HCT116 (cell line): ENCODE results near the gene SEPTIN5. TPM values are rescaled to one million over a fixed set of nuclear protein-coding genes. Genes with fewer than 3 reads are reported as not detected.

Source experiments
- ATAC-seq: fragments of 200-7000 bp; cut with Tn5 transposase; 2 replicates; pipeline ENCODE4 v1.9.1; 2020; ENCODE audit warnings: mild to moderate bottlenecking, moderate library complexity
- BruUV-seq: library from RNA; stranded (reverse); fragments of 400-500 nt; replicated peaks from 2 replicates; lab custom pipeline; 2021; lab: Mats Ljungman, UMichigan
- CTCF ChIA-PET: fragments of 300-600 bp; sonication (Branson Sonifier 250); formaldehyde crosslinking; loops from one replicate; lab custom pipeline; 2021; ENCODE audit warnings: antibody characterized with exemption; lab: Charles Lee
- POLR2A ChIA-PET: fragments of 300-600, 350-600 bp; sonication (Branson Sonifier 250); formaldehyde crosslinking; loops from one replicate; lab custom pipeline; 2021; ENCODE audit warnings: antibody characterized with exemption; lab: Charles Lee
- RAD21 ChIA-PET, 2 experiments: fragments of 300-600 bp; sonication (Branson Sonifier 250); formaldehyde crosslinking; loops; one replicate each; lab custom pipeline; 2023; ENCODE audit warnings: low total read pairs in 2 of 2; ENCODE audit not compliant: uncharacterized antibody in 2 of 2, unreplicated experiment in 2 of 2, low non-redundant PET in 1 of 2; lab: Charles Lee
- DNase-seq: peaks from one replicate; pipeline ENCODE4 v3.0.0-alpha.2; 2010; ENCODE audit warnings: low read depth, low spot score
- H2AFZ ChIP-seq: fragments of 200-600 bp; shearing (Covaris generic), sonication (generic); 2 replicates; pipeline ENCODE4 v1.6.1; 2017; ENCODE audit warnings: low read depth, mixed run types, mixed read lengths, antibody characterized with exemption, low read length; ENCODE audit not compliant: poor library complexity, severe bottlenecking
- H3K27ac ChIP-seq: 2 replicates; pipeline ENCODE4 v1.5.1; 2012; ENCODE audit warnings: low read depth, low read length
- H3K27me3 ChIP-seq: fragments of 200-600 bp; sonication (generic); 2 replicates; pipeline ENCODE4 v1.6.1; 2016; ENCODE audit warnings: mixed run types, low read length, mixed read lengths; ENCODE audit not compliant: insufficient read depth
- H3K36me3 ChIP-seq, 2 experiments: fragments of 200-500 bp in 1 of 2; fragments of 200-600 bp in 1 of 2; sonication (Bioruptor generic) in 1 of 2; sonication (generic) in 1 of 2; 2 replicates each; pipeline versions ENCODE4 v1.5.1 to v1.6.1; 2014 to 2016; ENCODE audit warnings: low read length in 2 of 2, inconsistent platforms in 1 of 2, mixed read lengths in 1 of 2, mixed run types in 1 of 2; ENCODE audit not compliant: insufficient read depth in 2 of 2, control insufficient read depth in 1 of 2
- H3K4me1 ChIP-seq, 2 experiments: fragments of 200-600 bp in 1 of 2; sonication (generic) in 1 of 2; 2 replicates each; pipeline versions ENCODE4 v1.5.1 to v1.6.1; 2012 to 2017; ENCODE audit warnings: low read length in 2 of 2, inconsistent platforms in 1 of 2, mild to moderate bottlenecking in 1 of 2, mixed read lengths in 1 of 2, mixed run types in 1 of 2, moderate library complexity in 1 of 2; ENCODE audit not compliant: insufficient read depth in 2 of 2, control insufficient read depth in 1 of 2
- H3K4me2 ChIP-seq: fragments of 200-600 bp; sonication (generic); 2 replicates; pipeline ENCODE4 v1.6.1; 2017; ENCODE audit warnings: mixed run types, low read length, mixed read lengths
- H3K4me3 ChIP-seq, 2 experiments: fragments of 200-600 bp in 1 of 2; sonication (generic) in 1 of 2; replicated peaks in 1 of 2; 2 replicates each; pipeline ENCODE4 v1.5.1; 2011 to 2016; ENCODE audit warnings: low read length in 2 of 2, control low read depth in 1 of 2, low read depth in 1 of 2, mild to moderate bottlenecking in 1 of 2, mixed read lengths in 1 of 2, mixed run types in 1 of 2
- H3K79me2 ChIP-seq: fragments of 200-600 bp; sonication (generic); 2 replicates; pipeline ENCODE4 v1.6.1; 2017; ENCODE audit warnings: mild to moderate bottlenecking, mixed run types, low read length, moderate library complexity, mixed read lengths; ENCODE audit not compliant: insufficient read depth
- H3K9ac ChIP-seq: fragments of 200-600 bp; sonication (generic); 2 replicates; pipeline ENCODE4 v1.6.1; 2016; ENCODE audit warnings: low read length, mixed read lengths
- H3K9me2 ChIP-seq: fragments of 200-600 bp; sonication (generic), shearing (Covaris generic); 2 replicates; pipeline ENCODE4 v1.6.1; 2017; ENCODE audit warnings: mixed run types, mild to moderate bottlenecking, moderate library complexity; ENCODE audit not compliant: insufficient read depth
- H3K9me3 ChIP-seq, 2 experiments: fragments of 200-500 bp in 1 of 2; fragments of 200-600 bp in 1 of 2; sonication (Bioruptor generic) in 1 of 2; sonication (generic) in 1 of 2; 2 replicates each; pipeline ENCODE4 v1.6.1; 2014 to 2017; ENCODE audit warnings: low read length in 2 of 2, mixed read lengths in 2 of 2, inconsistent platforms in 1 of 2, low read depth in 1 of 2, mild to moderate bottlenecking in 1 of 2, mixed run types in 1 of 2, moderate library complexity in 1 of 2; ENCODE audit not compliant: control insufficient read depth in 1 of 2, insufficient read depth in 1 of 2
- H4K20me1 ChIP-seq: fragments of 200-600 bp; sonication (generic), shearing (Covaris generic); 2 replicates; pipeline ENCODE4 v1.6.1; 2017; ENCODE audit warnings: mixed run types, mild to moderate bottlenecking, moderate library complexity; ENCODE audit not compliant: insufficient read depth
- CBX3 ChIP-seq: IDR thresholded peaks from 2 replicates; pipeline ENCODE4 v1.6.1; 2012; ENCODE audit warnings: low read depth
- CEBPB ChIP-seq: IDR thresholded peaks from 2 replicates; pipeline ENCODE4 v1.6.1; 2012; ENCODE audit warnings: low read depth
- CTCF ChIP-seq, 3 experiments: fragments of 200-600 bp in 1 of 3; sonication (generic) in 1 of 3; IDR thresholded peaks in 2 of 3; conservative IDR thresholded peaks in 1 of 3; 2 replicates each; pipeline ENCODE4 v1.5.1; 2012 to 2017; ENCODE audit warnings: low read depth in 2 of 3, low read length in 2 of 3, antibody characterized with exemption in 1 of 3, borderline replicate concordance in 1 of 3, control low read depth in 1 of 3, mild to moderate bottlenecking in 1 of 3, mixed read lengths in 1 of 3, mixed run types in 1 of 3, moderate library complexity in 1 of 3; ENCODE audit not compliant: insufficient read depth in 1 of 3
- EGR1 ChIP-seq: IDR thresholded peaks from 2 replicates; pipeline ENCODE4 v1.6.1; 2012; ENCODE audit warnings: low read depth
- ELF1 ChIP-seq: IDR thresholded peaks from 2 replicates; pipeline ENCODE4 v1.6.1; 2012; ENCODE audit warnings: low read depth, borderline replicate concordance
- EZH2 ChIP-seq: fragments of 200-600 bp; sonication (generic); IDR thresholded peaks from 2 replicates; pipeline ENCODE4 v1.6.1; 2017; ENCODE audit warnings: antibody characterized with exemption, mixed run types
- EZH2phosphoT487 ChIP-seq: fragments of 200-600 bp; IDR thresholded peaks from 2 replicates; pipeline ENCODE4 v1.6.1; 2018; ENCODE audit warnings: antibody characterized with exemption, borderline replicate concordance
- JUND ChIP-seq: IDR thresholded peaks from 2 replicates; pipeline ENCODE4 v1.6.1; 2012
- POLR2A ChIP-seq: IDR thresholded peaks from 2 replicates; pipeline ENCODE4 v1.7.0; 2011; ENCODE audit warnings: borderline replicate concordance; ENCODE audit not compliant: insufficient read depth, insufficient read length; ENCODE audit errors: extremely low read depth
- POLR2AphosphoS5 ChIP-seq: IDR thresholded peaks from 2 replicates; pipeline ENCODE4 v1.6.1; 2011; ENCODE audit warnings: mild to moderate bottlenecking, low read depth, low read length, moderate library complexity
- RAD21 ChIP-seq: IDR thresholded peaks from 2 replicates; pipeline ENCODE4 v1.6.1; 2012; ENCODE audit warnings: low read depth, mild to moderate bottlenecking
- REST ChIP-seq: IDR thresholded peaks from 2 replicates; pipeline ENCODE4 v1.6.1; 2012; ENCODE audit warnings: low read depth
- SIN3A ChIP-seq: IDR thresholded peaks from 2 replicates; pipeline ENCODE4 v1.6.1; 2012; ENCODE audit warnings: low read depth
- SP1 ChIP-seq: IDR thresholded peaks from 2 replicates; pipeline ENCODE4 v1.6.1; 2012; ENCODE audit warnings: low read depth
- SRF ChIP-seq: IDR thresholded peaks from 2 replicates; pipeline ENCODE4 v1.6.1; 2012; ENCODE audit warnings: low read depth
- YY1 ChIP-seq: IDR thresholded peaks from 2 replicates; pipeline ENCODE4 v1.6.1; 2011; ENCODE audit warnings: low read length, low read depth, moderate library complexity, mild to moderate bottlenecking; ENCODE audit not compliant: insufficient replicate concordance; ENCODE audit errors: extremely low read depth
- ZFX ChIP-seq: fragments of 450-650 bp; IDR thresholded peaks from 2 replicates; pipeline ENCODE4 v1.6.1; 2017
- ZNF274 ChIP-seq: fragments of 200-500 bp; sonication (Bioruptor generic); IDR thresholded peaks from 2 replicates; pipeline ENCODE4 v1.6.1; 2014; ENCODE audit warnings: mild to moderate bottlenecking, low read depth, low read length, inconsistent platforms
- intact Hi-C: fragments of 100-400 bp; cut with micrococcal nuclease; formaldehyde crosslinking; loops from 2 replicates; pipeline ENCODE4 v1.10.0; 2022
- total RNA-seq: library from RNA; stranded (reverse); gene quantifications from one replicate; pipeline ENCODE4 v1.2.1, GENCODE V29; 2021; ENCODE audit not compliant: unreplicated experiment
- TF ChIP-seq, protein P1 (sequence below): IDR thresholded peaks from 2 replicates; pipeline ENCODE4 v1.6.1; 2012

The SEPTIN5 gene
- total RNA-seq, 1 experiment from 2014 or later: 9.0 TPM

DNA sequence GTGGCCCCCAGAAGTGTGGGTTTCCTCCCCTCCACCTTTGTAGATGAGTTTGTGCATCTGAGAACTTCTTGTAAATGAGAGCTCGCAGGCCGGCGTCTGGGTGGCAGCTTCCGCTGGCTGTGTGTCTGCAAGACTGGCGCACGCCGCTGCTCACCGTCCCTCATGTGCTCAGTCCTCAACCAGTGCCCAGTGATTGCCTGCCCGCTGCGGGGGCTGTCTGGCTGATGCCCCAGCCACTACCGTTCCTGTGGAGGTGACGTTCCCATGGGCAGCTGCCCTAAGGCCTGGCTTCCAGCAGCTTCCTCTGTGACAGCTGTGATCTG is 55.1 kb downstream of the SEPTIN5 start:
- Histone ChIP-seq H4K20me1 (no peaks in the 10 kb centered on the region), H3K79me2 (peaks cover 33% of the 10 kb centered on the region), H2AFZ (no peak overlapping the region), H3K9ac (no peak overlapping the region), H3K9me2 (no peaks in the 10 kb centered on the region), H3K27ac (no peak overlapping the region), H3K9me3 (no peaks in the 10 kb centered on the region), H3K36me3 (no peaks in the 10 kb centered on the region), H3K4me1 (peaks cover 12 to 23% of the 10 kb centered on the region in 2 experiments), H3K4me2 (no peak overlapping the region), H3K27me3 (no peaks in the 10 kb centered on the region), H3K4me3 (no peak overlapping the region)
- no TSS peak for BruUV-seq
- RAD21 ChIA-PET: no interaction called here
- no peak for DNase-seq
- TF ChIP-seq SIN3A (no peak), RAD21 (no peak), SP1 (no peak), ELF1 (no peak), REST (no peak), YY1 (no peak), CEBPB (no peak), ZNF274 (no peak), EGR1 (no peak), EZH2phosphoT487 (no peak), ZFX (no peak), CTCF (IDR thresholded peaks at IDR 0.05 in 2 of 3, conservative IDR thresholded peaks at IDR 0.05 in 1 of 3; ENCODE audit: borderline replicate concordance in 1 of 3, insufficient read depth in 1 of 3, low read depth in 2 of 3, low read length in 2 of 3) (no peak), POLR2AphosphoS5 (no peak), SRF (no peak), JUND (no peak), EZH2 (no peak), POLR2A (no peak), CBX3 (no peak)
- TF ChIP-seq, protein P1, sequence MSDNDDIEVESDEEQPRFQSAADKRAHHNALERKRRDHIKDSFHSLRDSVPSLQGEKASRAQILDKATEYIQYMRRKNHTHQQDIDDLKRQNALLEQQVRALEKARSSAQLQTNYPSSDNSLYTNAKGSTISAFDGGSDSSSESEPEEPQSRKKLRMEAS: no peak
- intact Hi-C loops: loop anchor here (5.0 kb wide), 1 partner anchor 88 kb away; no protein-coding TSS in a partner anchor
- POLR2A ChIA-PET: no interaction called here
- no peak for ATAC-seq
- CTCF ChIA-PET: no interaction called here
